Fibroblast of villous mesenchyme (primary cell): ENCODE data around the gene KIAA1755. TPM values are rescaled to one million over a fixed set of nuclear protein-coding genes. Genes with fewer than 3 reads are reported as not detected.

Source experiments
- DNase-seq: peaks from one replicate; pipeline ENCODE4 v3.0.0-alpha.2; 2010; ENCODE audit warnings: low read depth
- H3K4me3 ChIP-seq: 2 replicates; pipeline ENCODE4 v1.5.1; 2011; ENCODE audit warnings: low read depth, mild to moderate bottlenecking, low read length
- total RNA-seq: library from RNA; depleted of rRNA; stranded (reverse); fragments of >200 nt; gene quantifications from 2 replicates; pipeline ENCODE4 v1.2.3, GENCODE V29; 2012
- TF ChIP-seq, protein P1 (sequence below): IDR thresholded peaks from 2 replicates; pipeline ENCODE4 v1.5.1; 2012; ENCODE audit warnings: low read depth, mild to moderate bottlenecking, low read length; ENCODE audit not compliant: insufficient read depth

KIAA1755 gene
- total RNA-seq, 1 donor = 1.3 TPM

DNA sequence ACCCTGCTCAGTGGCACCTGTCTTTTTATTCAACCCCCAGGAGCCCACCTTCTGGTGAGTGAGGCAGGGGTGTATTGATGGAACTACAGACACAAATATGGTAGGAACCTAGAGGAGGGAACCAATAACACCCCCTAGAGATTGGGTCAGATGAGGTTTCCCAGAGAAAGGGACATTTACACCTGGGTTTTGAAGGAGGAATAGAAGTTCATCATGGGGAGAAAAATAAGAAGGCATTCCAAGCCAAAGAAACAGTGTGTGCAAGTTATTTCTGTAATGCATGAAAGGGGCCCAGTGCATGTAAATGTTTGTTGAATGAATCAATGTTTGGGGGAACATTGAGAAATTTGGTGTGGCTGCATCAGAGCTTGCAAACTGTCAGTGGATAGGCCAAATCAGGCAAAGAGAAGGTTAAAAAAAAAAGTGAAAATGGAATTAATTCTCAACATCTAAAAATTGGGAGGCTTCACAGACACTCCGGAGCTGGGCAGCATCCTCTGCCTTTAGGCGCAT is 11.1 kb upstream of the KIAA1755 start:
- DNase-seq = no peak
- TF ChIP-seq, protein P1, sequence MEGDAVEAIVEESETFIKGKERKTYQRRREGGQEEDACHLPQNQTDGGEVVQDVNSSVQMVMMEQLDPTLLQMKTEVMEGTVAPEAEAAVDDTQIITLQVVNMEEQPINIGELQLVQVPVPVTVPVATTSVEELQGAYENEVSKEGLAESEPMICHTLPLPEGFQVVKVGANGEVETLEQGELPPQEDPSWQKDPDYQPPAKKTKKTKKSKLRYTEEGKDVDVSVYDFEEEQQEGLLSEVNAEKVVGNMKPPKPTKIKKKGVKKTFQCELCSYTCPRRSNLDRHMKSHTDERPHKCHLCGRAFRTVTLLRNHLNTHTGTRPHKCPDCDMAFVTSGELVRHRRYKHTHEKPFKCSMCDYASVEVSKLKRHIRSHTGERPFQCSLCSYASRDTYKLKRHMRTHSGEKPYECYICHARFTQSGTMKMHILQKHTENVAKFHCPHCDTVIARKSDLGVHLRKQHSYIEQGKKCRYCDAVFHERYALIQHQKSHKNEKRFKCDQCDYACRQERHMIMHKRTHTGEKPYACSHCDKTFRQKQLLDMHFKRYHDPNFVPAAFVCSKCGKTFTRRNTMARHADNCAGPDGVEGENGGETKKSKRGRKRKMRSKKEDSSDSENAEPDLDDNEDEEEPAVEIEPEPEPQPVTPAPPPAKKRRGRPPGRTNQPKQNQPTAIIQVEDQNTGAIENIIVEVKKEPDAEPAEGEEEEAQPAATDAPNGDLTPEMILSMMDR = no peak
- no peak overlapping the region for H3K4me3 ChIP-seq

DNA sequence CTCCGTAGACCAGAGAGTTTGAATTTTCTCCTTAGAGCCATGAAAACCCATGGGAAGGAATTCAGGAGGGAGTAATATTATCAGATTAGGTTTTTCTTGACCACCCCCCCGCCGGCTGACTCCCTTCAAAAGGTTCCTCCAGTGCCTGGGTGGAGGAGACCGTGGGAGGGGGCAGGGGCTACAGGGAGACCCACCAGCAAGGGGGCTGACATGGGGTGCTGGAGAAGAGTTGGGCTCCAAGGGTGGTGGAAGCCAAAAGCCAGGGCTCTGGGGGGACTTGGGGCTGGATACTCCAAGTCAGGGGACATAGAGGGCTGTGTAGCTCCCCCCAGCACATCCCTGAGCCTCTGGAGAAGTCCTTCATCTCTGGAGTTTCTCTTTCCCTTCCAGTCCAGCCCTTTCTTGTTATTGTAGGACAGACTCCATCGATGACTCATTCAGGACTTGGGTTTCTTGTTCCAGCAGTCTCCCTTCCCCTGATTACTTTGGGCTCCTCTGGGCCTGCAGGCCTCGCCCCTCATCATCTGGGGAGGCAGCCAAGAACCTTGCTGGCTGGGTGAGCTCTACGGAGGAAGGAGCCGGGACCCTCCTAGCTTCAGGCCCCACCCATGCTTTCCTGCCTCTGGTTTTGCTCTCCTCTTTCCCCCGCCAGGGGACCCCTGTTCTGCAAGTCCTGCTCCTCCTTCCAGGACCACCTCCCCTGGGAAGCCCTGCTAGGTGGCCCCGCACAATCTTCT is 10.5 kb upstream of the KIAA1755 start:
- DNase-seq = peak; percentile 90
- TF ChIP-seq, protein P1 = no peak
- H3K4me3 ChIP-seq = no peak overlapping the region

DNA sequence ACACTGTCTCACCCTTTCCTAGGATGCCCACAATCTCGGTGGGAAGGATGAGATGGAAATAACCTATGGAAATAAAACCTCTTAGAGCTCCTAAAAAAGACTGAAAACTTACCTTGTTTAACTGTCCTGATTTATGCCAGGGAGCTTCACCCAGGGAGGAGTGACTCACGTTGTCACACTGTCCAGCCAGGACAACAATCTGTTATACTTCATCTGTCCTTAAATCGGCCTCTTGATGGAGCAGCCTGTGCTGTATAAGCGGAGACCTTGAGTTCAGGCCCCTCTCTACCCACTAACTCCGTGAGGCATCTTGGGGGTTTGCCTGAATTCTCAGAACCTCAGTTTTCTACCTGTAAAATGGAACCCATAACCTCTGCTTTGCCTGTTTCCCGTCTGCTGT is 9.2 kb upstream of the KIAA1755 start:
- TF ChIP-seq, protein P1 = no peak
- no peak overlapping the region for H3K4me3 ChIP-seq
- DNase-seq = peak; percentile 34

DNA sequence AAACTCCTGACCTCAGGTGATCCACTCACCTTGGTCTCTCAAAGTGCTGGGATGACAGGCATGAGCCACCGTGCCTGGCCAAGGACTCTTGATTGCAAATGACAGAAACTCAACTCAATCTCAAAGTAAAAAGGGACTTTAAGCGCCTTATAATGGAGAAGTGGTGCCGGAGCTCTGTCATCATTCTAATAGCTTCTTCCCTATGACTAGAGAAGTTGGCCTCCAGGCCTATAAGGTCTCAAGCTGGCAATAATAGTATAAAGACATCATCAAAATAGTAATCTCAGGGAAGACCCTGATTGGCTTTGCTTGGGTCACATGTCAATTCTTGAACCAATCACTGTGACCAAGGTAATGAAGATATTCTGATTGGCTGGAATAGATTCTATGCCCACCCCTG is 8.5 kb upstream of the KIAA1755 start:
- no peak for DNase-seq
- H3K4me3 ChIP-seq = no peak overlapping the region
- TF ChIP-seq, protein P1 = no peak

DNA sequence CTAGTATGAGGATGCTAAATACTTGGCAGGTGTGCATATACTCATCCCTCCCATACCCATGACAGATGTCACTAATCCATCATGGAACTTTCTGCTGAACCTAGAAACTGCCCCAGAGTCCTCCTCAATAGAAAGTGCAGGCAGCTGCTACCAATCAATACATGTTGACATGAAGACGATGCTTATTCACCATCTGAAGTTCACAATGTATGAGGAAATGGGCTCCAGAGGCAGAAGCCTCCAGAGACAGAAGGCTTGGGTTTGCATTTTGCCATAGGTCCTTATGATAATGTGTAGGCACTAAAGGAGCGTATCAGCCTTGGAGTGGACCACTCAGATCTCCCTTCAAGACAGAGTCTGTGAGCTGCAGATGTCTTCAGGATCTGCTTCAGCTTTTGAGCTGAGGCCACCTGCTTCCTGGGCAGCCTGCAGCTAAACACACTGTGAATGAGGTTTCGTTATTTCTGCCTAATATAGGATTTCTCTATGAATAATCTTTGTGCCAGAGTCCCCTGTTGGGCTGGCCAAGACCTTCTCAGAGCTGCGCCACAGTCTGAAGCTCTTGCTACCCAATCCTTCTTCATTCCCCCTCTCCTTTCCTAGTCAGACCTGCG is 7.5 kb upstream of the KIAA1755 start:
- DNase-seq = no peak
- no peak overlapping the region for H3K4me3 ChIP-seq
- TF ChIP-seq, protein P1 = no peak

DNA sequence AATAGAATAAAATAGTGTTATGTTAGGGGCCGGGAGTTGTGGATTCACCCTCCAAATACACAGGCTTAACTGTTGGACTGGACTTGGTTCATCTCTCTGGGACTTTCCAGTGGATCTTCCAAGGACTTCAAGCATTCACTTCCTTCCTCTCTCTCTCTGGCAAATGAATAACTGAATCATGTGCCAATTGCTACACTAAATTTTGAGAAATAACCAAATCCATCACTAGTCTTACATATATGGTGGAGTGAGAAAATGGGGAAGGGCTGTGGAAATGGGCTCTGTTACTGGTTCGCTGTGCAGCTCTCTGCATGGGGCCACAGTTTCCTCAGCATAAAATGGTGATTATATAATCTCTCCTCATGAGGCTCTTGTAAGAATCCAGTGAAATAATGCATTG is 6.8 kb upstream of the KIAA1755 start:
- no peak overlapping the region for H3K4me3 ChIP-seq
- TF ChIP-seq, protein P1 = no peak
- DNase-seq = no peak

DNA sequence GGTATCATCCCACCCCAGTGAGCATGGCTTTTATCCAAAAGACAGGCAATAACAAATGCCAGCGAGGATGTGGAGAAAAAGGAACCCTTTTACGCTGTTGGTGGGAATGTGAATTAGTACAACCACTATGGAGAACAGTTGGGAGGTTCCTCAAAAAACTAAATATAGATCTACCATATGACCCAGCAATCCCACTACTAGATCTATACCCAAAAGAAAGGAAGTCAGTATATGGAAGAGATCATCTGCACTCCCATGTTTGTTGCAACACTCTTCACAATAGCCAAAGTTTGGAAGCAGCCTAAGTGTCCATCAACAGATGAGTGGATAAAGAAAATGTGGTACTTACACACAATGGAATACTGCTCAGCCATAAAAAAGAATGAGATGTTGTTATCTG is 5.9 kb upstream of the KIAA1755 start:
- TF ChIP-seq, protein P1 = no peak
- no peak for DNase-seq
- no peak overlapping the region for H3K4me3 ChIP-seq
